GM21717 (cell line): ENCODE data around the gene DNAH3.
"Not testable (repeated sequence)": the region's sequence is repeated elsewhere in the genome, so short reads cannot be mapped to it uniquely, and the experiment has no call there.

Source experiments
- ATAC-seq: cut with Tn5 transposase; IDR thresholded peaks from one replicate; pipeline ENCODE4 v1.9.1; 2021; ENCODE audit warnings: mild to moderate bottlenecking, moderate library complexity; ENCODE audit not compliant: unreplicated experiment

Gene DNAH3

DNA sequence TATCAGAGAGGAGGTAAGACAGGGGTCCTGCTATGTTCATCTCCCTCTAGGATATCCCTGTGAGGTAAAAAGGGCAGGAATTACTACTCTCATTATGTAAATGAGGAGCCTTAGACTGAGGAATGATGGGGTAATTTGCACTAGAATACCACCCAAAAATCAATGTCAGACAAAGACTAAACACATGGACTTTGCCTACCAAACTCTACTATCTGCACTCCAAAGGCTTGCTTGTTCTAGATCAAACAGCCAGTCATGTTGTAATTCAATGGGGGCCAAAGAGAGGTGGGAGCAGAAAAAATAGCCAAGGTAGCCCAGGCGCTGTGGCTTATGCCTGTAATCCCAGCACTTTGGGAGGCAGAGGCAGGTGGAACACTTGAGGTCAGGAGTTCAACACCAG is 129.3 kb downstream of the DNAH3 start:
- no peak for ATAC-seq

DNA sequence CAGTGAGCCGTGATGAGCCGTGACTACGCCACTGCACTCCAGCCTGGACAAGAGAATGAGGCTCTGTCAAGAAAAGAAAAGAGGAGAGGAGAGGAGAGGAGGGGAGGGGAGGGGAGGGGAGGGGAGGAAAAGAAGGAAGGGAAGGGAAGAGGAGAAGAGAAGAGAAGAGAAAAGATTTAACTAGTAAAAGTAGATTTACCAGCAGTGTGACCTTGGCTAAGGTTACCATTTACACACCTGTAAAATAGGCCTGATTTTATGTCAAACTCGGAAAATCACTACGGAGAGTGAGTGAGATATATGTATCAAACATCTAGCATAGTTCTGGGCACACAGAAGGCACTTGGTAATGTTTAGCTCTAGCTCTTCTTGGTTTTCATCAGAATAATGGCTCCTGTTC is 140.8 kb downstream of the DNAH3 start:
- ATAC-seq = no peak

DNA sequence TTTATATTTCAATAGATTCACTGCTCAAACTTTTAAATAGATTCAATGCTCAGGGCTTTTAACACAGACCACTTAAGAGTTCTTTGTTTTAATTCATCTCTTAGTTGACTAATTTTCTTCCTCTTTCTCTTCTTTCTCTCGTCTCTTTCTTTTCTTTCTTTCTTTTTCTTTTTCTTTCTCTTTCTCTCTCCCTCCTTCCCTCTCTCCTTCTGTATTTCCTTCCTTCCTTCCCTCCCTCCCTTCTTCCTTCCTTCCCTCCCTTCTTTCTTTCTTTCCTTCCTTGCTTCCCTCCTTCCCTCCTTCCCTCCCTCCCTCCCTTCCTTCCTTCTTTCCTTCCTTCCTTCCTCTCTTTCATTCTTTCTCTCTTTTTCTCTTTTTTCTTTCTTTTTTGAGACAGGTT is 145.6 kb downstream of the DNAH3 start:
- no peak for ATAC-seq

DNA sequence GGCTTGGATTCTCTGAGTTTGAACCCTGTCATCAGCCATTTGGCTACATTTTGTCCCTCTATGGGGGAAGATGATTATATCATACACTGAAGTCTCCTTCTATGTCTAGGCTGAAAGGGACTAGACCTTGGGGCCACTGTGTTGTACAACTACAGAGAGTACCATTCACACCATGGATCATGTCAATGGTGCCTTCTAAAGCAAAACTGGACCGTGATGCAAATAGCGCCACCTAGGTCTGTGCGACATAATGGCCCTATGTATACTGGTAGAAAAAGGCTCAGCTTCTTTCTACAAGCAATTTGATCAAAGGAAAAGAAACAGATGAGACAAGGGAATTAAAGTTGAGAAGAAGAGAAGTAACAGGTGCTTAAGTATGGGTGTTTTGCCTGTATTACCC is 149.4 kb downstream of the DNAH3 start:
- ATAC-seq = no peak

DNA sequence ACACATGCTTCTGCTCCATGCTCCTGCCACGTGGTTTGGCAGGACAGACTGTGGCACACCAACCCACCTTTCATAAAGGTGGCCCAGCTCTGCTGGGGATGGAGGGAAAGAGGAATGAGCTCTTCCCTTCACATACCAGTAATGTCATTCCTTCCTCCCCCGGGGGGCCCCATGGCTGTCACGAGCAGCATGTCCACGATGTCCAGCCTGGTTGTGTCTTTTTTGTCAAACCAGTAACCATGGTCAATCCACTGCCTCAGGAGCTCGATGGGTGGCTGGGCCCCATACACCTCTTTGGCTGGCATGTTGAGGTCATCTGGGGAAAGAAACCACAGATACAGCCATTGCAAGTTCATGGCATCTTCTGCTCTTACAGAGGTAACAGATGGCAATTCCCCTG is 153.5 kb downstream of the DNAH3 start:
- ATAC-seq = no peak

DNA sequence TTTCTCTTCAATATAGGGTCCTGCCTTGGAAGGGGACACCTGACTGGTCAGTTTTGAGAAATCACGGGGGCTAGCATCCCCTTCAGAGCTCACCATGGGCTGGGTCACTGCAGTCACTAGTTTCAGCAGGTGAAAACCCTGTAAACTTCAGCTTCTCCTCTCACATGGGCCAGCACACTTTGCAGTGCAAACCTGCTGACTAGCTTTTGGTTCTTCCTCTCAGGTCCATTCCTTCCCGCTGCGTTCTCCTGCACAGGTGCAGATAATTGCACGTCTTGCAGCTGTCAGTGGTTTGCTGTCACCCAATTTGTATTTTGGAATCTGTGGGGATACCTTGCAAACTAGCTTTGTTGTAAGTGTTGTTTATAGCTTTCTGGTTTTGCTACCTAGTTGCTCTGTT is 154.9 kb downstream of the DNAH3 start:
- no peak for ATAC-seq

DNA sequence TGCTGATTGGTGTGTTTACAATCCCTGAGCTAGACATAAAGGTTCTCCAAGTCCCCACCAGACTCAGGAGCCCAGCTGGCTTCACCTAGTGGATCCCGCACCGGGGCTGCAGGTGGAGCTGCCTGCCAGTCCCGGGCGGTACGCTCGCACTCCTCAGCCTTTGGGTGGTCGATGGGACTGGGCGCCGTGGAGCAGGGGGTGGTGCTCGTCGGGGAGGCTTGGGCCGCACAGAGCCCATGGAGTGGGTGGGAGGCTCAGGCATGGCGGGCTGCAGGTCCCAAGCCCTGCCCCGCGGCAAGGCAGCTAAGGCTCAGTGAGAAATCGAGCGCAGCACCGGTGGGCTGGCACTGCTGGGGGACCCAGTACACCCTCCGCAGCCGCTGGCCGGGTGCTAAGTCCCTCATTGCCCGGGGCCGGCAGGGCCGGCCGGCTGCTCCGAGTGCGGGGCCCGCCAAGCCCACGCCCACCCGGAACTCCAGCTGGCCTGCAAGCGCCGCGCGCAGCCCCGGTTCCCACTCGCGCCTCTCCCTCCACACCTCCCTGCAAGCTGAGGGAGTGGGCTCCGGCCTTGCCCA is 161.1 kb downstream of the DNAH3 start:
- not testable (repeated sequence) for ATAC-seq

DNA sequence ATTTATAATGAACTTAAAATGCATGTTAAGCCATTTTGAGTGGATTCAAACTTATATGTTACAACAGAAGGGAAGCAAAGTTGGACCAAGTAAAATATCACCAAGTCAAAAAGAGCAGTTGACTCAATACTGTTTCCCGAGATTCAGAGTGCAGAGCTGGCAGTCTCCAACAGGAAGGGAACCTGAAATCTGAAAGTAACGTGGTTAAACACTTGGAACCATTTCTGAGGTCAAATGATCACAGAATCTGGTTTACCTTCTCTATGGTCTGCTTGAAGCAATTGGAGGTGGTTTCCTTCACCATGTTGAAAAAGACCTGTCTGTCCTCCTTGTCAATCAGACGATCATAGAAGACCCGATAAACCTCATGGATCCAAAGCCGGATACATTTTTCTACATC is 163.6 kb downstream of the DNAH3 start:
- ATAC-seq = no peak

DNA sequence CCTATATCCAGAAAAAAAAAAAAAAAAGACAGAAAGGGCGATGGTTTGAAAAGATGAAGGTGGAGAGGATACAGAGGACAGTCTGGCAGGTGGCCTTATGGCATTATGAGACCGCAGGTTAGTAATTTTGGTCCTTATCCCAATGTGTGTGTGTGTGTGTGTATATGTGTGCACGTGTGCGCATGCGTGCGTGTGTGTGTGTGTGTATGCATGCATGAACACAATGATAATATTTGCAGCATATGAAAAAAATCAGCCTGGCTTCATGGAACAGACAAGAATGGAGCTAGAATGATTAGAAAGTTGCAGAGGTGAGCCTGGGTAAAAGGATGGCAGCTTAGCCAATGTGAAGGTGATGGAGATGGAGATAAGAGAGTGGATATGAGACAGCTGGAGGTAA is 166.6 kb downstream of the DNAH3 start:
- no peak for ATAC-seq

DNA sequence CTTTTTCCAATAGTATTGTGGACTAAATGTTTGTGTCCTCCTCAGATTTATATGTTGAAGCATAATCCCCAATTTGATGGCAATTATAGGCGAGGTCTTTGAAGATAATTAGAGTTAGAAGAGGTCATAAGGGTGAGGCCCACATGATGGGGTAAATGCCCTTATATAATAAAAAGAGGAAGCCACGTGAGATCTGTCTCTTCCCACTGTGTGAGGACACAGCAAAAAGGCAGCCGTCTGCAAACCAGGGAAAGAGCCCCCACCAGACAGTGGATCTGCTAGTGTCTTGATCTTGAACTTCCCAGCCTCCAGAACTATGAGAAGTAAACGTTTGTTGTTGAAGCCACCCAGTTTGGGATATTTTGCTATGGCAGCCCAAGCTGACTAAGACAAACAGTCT is 174.1 kb downstream of the DNAH3 start:
- no peak for ATAC-seq

DNA sequence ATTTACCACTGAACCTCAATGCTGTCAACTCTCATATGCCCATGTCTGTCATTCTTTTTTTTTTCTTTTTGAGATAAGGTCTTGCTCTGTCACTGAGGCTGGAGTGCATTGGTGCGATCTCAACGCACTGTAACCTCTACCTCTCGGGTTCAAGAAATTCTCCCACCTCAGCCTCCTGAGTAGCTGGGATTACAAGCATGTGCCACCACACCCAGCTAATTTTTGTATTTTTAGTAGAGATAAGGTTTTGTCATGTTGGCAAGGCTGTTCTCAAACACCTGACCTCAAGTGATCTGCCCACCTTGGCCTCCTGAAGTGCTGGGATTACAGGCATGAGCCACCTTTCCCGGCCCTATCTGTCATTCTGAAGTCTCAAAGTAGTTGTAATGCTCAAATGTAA is 177.4 kb downstream of the DNAH3 start:
- not testable (repeated sequence) for ATAC-seq

DNA sequence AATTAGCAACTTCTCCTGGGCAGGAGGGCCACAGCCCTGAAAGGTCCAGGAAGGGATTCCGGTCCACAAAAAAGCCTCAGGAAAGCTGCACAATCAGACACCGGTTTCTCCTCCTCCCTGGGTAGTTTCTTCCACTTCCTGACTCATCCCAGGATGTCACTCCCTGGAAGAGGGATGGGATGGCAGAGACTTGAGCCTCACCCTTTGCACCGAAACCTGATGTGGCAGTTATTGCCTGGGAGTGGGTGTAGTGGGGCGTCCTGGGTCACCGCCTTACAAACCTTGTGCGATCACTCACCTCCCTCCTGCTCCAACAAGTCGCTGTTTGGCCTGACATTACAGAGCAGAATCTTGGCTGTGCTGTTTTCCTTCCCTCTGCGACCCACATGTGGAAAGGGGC is 179.2 kb downstream of the DNAH3 start:
- no peak for ATAC-seq

DNA sequence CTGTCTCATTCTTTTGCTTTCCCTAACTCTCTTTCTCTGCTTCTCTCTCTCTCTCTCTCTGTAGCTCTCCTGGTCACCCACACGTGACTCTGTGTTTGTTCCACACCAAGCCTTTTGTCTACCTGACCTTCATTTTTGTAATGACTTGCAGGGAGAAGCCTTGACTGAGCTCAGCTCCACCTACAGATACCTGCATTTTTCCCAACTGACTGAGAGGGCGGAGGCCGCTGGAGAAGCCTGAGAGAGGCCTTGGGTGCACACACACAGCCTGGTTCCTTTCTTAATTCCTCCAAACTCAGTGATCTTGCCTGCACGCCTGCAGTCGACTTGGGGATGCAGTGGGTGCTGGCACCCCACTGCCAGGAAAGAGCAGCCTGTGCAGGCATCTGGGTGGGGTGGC is 181.3 kb downstream of the DNAH3 start:
- no peak for ATAC-seq

DNA sequence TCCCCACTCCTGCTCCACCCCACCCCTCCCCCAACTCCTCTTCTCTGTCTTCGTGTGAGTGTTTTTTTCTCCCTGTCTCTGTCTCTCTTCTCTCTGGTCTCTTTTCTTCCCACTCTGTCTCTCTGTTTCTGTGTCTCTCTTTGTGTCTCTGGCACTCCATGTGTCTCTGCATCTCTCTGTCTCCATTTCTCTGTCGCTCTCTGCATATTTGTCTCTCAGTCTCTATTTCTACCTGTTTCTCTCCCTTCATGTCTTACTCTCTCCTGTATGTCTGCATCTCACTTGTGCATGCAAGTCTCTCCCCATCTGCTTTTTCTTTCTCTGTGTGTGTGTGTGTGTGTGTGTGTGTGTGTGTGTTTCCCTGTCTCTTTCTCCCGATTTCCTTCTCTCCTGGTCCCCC is 181.9 kb downstream of the DNAH3 start:
- ATAC-seq = no peak

DNA sequence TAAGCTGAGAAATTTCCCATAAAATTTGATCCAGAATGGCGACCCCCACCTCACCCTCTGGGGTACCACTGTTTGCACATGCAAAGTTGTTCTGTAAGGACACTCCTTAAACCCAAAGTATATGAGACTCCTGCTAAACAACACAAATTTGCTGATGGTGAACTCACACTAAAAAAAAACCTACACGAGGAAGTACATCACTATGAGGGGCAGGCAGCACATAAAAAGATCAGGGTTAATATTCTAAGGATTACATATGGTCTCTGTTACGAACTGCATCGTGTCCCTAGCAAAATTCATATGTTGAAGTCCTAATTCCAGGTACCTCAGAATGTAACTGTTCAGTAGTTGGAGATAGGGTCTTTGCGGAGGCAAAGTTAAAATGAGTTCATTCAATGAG is 189.7 kb downstream of the DNAH3 start:
- no peak for ATAC-seq

DNA sequence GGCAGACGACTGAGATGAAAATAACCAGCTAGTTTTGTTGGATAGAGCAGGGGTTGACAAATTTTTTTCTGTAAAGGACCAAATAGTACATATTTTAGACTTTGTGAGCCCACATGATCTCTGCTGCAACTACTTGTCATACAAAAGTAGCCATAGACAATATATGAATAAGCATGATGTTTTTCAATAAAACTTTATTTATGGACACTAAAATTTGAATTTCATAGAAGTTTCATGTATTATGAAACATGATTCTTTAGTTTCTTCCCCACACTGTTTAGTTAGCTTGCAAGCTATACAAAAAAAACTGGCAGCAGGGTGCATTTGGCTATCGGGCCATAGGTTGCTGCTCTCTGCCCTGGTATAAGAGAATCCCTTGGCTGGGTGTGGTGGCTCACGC is 193.5 kb downstream of the DNAH3 start:
- no peak for ATAC-seq

DNA sequence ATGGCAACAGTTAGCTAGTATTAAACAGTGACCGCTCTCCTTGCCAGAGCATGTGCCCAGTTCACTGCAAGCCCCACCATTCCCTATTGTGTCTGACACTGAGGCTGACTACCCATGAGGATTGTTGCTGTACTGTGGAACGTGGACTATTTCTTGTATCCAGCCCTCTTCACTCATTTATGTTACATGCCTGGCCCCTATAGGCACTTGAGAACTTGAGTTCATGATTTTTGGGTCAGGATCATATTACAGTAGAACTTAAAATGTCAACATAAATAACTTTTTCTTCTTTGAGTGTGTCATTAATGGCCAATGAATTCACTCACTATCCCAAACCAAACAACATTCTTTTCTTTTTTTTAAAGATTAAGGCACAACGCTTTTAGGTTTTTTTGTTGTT is 194.3 kb downstream of the DNAH3 start:
- no peak for ATAC-seq

DNA sequence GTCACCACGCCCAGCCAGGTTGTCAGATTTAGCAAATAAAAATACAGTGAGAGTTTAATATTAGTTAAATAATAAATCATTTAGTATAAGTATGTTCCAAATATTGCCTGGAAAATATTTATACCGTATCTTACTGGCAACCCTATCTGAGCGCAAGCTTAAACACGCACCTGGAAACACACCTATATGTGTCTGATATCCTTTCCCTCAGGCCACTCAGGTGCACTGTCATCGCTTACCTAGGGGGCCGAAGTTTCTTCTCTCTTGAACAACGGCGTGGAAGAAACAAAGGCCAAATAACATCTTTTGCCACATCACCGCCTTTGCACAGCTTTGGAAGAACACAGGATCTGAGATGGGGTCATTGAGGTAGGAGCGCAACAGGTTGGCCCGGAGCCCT is 196.1 kb downstream of the DNAH3 start:
- ATAC-seq = no peak

DNA sequence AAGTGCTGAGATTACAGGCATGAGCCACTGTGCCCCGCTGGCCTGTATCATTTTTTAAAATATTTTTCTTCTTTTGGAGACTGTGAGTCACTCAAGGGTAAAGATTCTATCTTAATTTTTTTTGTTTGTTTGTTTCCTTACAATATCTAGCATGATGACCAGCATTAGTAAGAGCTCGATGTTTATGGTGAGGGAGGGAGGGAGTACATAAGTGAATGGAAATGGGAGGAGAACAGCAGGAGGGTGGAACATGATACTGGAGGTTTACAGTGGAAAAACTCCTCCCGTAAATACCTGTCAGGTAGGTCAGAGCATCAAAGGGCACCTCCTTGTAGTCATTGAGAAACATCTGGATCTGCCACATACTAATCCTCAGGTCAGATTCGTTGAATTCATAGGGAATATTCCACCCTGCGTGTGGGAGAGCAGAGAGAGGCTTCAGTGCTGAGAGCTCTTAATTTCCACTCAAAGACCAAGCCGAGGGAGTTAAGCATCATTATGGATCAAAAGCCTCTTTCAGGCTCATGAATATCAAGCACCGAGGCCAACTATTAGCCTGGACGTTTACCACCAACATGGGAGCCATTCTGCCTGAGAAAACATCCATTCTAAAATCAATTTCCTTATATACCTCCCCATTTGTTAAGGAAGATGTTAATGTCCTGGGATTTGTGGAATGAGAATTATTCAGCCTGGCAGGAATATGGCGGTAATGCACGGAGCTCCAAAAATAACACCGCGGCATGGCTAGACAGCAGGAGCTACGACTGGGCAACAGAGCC is 198.3 kb downstream of the DNAH3 start:
- no peak for ATAC-seq

DNA sequence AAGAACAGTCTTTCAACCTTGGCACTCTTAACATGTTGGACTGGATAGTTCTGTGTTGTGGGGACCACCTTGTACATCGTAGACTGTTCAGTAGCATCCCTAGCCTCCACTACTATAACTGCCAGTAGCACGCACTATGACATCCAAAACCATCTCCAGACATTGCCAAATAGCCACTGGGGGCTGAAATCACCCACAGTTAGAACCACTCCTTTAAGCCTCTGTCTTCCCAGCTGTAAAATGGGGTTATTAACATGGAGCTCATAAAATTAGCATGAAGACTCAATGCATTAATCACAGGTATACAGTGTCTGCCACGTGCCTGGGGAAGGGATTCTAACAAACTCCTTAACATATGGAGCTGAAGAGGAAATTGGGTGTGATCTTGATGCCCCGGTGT is 200.4 kb downstream of the DNAH3 start:
- ATAC-seq = no peak

DNA sequence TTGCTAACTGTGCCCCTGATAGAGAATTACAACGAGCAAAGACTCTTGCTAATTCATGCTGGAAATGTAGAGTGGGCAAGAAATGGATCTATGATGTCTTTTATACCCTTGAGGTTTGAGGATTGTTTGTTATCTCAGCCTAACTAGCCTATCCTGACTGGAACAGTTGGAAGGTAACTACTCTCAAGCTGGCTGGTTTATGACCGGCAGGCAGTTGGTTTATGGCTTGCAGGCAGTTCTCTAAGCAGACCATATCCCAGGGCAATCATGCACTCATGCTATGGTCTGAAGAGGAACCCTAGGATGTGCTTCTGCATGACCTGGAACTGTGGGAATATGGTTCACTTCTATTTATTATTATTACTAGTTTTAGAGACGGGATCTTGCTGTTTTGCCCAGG is 201.0 kb downstream of the DNAH3 start:
- ATAC-seq = no peak

DNA sequence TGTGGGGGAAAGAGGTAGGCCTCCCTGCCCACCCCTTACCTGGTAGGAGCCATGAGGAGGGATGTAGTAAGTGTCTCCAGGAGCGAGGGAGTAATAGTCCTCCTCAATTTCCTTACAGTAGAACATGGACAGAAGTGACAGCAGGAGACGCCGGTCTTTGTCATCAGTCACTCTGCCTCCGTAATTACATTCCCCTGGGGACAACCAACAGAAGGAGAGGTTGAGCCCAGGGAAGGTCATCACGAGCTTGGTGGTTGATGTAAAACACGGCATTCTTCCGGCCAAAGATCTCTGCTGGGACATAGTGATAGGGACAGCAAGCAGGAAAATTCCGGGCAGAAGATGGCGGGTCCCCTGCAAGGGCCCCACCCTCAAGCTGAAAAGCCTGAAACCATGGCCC is 202.2 kb downstream of the DNAH3 start:
- no peak for ATAC-seq

DNA sequence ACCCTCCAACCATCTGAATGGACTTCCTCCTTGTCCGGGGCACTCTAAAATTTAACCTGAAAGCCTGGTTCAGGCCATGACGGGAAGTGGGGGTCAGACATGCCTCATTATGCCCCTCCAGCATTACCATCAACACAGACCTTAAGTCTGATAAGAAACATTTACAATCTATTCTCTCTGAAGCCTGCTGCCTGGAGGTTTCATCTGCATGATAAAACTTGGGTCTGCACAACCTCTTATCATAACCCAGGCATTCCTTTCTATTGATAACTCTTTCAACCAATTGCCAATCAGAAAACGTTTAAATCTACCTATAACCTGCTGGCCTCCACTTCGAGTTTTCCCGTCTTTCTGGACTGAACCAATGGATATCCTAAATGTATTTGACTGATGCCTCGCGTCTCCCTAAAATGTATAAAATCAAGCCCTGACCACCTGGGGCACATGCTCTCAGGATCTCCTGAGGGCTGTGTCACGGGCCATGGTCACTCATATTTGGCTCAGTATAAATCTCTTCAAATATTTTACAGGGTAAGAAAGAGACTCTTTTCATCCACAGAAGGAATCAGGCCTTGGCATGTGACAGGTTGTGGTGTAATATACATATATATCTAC is 204.5 kb downstream of the DNAH3 start:
- no peak for ATAC-seq
